K562 (cell line): Measurements from ENCODE around the gene MUCL3. TPM values are rescaled to one million over a fixed set of nuclear protein-coding genes. Genes with fewer than 3 reads are reported as not detected.
A peak's percentile ranks its signal among the peaks of the same experiment; 100 is the strongest.

Source experiments
- ARID1B ChIP-seq: fragments of 450-650 bp; IDR thresholded peaks from 2 replicates; pipeline ENCODE4 v1.6.1; 2016; ENCODE audit warnings: antibody characterized with exemption, mild to moderate bottlenecking, inconsistent platforms
- ARNT ChIP-seq, 2 experiments: fragments of 450-650 bp; IDR thresholded peaks; 2 replicates each; pipeline ENCODE4 v1.6.1; 2016; ENCODE audit warnings: mild to moderate bottlenecking in 1 of 2
- CREM ChIP-seq: IDR thresholded peaks from 2 replicates; pipeline ENCODE4 v1.6.1; 2014; ENCODE audit warnings: antibody characterized with exemption, low read depth
- DMBX1 ChIP-seq: fragments of 250-450 bp; sonication (Bioruptor Pico); IDR thresholded peaks from 2 replicates; pipeline ENCODE4 v1.8.0; 2022; ENCODE audit warnings: inconsistent platforms, mild to moderate bottlenecking, moderate library complexity, borderline replicate concordance
- ETV5 ChIP-seq: sonication (generic); formaldehyde crosslinking; IDR thresholded peaks from 2 replicates; pipeline ENCODE4 v1.4.0; 2020; ENCODE audit warnings: low read depth, mild to moderate bottlenecking, missing genetic modification reagents
- GTF2F1 ChIP-seq: IDR thresholded peaks from 2 replicates; pipeline ENCODE4 v1.6.1; 2011; ENCODE audit warnings: low read depth, low read length, improper control_type of control experiment
- HLTF ChIP-seq: fragments of 450-650 bp; IDR thresholded peaks from 2 replicates; pipeline ENCODE4 v1.6.1; 2016
- MBD2 ChIP-seq: sonication (generic); IDR thresholded peaks from 2 replicates; pipeline ENCODE4 v1.6.1; 2016; ENCODE audit warnings: low read depth, borderline replicate concordance
- MXI1 ChIP-seq: IDR thresholded peaks from 2 replicates; pipeline ENCODE4 v1.6.1; 2011; ENCODE audit warnings: low read depth, mild to moderate bottlenecking, improper control_type of control experiment, low read length
- NFE2 ChIP-seq: IDR thresholded peaks from 2 replicates; pipeline ENCODE4 v1.6.1; 2014; ENCODE audit warnings: antibody characterized with exemption, low read depth
- NR3C1 ChIP-seq: sonication (generic); formaldehyde crosslinking; IDR thresholded peaks from 2 replicates; pipeline ENCODE4 v1.8.1; 2022; ENCODE audit warnings: missing genetic modification reagents
- SIN3A ChIP-seq, 2 experiments: fragments of 150-350 bp in 1 of 2; IDR thresholded peaks; 2 replicates each; pipeline ENCODE4 v1.6.1; 2011 to 2016; ENCODE audit warnings: borderline replicate concordance in 2 of 2, low read depth in 2 of 2, low read length in 2 of 2, mild to moderate bottlenecking in 2 of 2, moderate library complexity in 2 of 2; ENCODE audit not compliant: control insufficient read depth in 1 of 2
- USF2 ChIP-seq: sonication (generic); formaldehyde crosslinking; IDR thresholded peaks from 2 replicates; pipeline ENCODE4 v1.5.0; 2020; ENCODE audit warnings: missing genetic modification reagents
- ZC3H4 ChIP-seq: sonication (generic); formaldehyde crosslinking; IDR thresholded peaks from 2 replicates; pipeline ENCODE4 v1.9.0; 2021; ENCODE audit warnings: missing genetic modification reagents, borderline replicate concordance
- ZNF134 ChIP-seq: fragments of 250-450 bp; sonication (Bioruptor Pico); conservative IDR thresholded peaks from 2 replicates; pipeline ENCODE4 v1.4.0; 2020
- ZNF324 ChIP-seq: fragments of 250-450 bp; sonication (Bioruptor Pico); IDR thresholded peaks from 2 replicates; pipeline ENCODE4 v1.4.0; 2020; ENCODE audit warnings: mild to moderate bottlenecking
- ZNF644 ChIP-seq: fragments of 200-800 bp; sonication (Bioruptor generic); IDR thresholded peaks from 2 replicates; pipeline ENCODE4 v1.6.1; 2016; ENCODE audit warnings: low read depth, missing genetic modification characterization, missing compliant biosample characterization
- ZSCAN32 ChIP-seq: fragments of 450-650 bp; formaldehyde crosslinking; IDR thresholded peaks from 2 replicates; pipeline ENCODE4 v1.4.0; 2020; ENCODE audit warnings: mild to moderate bottlenecking, moderate library complexity
- polyA plus RNA-seq, 8 experiments: library from polyadenylated mRNA; depleted of rRNA in 4 of 8; stranded (reverse) in 5 of 8; unstranded in 3 of 8; fragments of >200 nt; fragmentation: Nextera tagmentation in 2 of 8; fragmentation: Illumina TruSeq in 1 of 8; extraction: Ambion mirVana in 2 of 8; extraction: Trizol in 1 of 8; gene quantifications; 2 replicates each; pipeline versions ENCODE4 v1.2.1 to v1.2.3, GENCODE V29; 2011 to 2014; ENCODE audit warnings: inconsistent platforms in 1 of 8, missing spikeins in 1 of 8
- total RNA-seq, 7 experiments: library from RNA; depleted of rRNA in 6 of 7; stranded (reverse); fragments of >200 nt in 6 of 7; fragmentation: Illumina TruSeq in 2 of 7; extraction: Trizol in 2 of 7; gene quantifications; 2 replicates each; pipeline versions ENCODE4 v1.2.1 to v1.2.3, GENCODE V29; 2011 to 2021; ENCODE audit warnings: low replicate concordance in 1 of 7
- TF ChIP-seq, protein P1 (sequence below): fragments of 250-450 bp; sonication (Bioruptor Pico); IDR thresholded peaks from 2 replicates; pipeline ENCODE4 v1.4.0; 2020; ENCODE audit warnings: mild to moderate bottlenecking, moderate library complexity, borderline replicate concordance
- TF ChIP-seq, protein P2 (sequence below): fragments of 450-650 bp; IDR thresholded peaks from 2 replicates; pipeline ENCODE4 v1.6.1; 2016; ENCODE audit warnings: missing biosample characterization, missing genetic modification characterization
- TF ChIP-seq, protein P3 (sequence below), 2 experiments: fragments of 450-650 bp; IDR thresholded peaks; 2 replicates each; pipeline ENCODE4 v1.6.1; 2018; ENCODE audit warnings: mild to moderate bottlenecking in 2 of 2, low read depth in 1 of 2; ENCODE audit not compliant: partially characterized antibody in 2 of 2

MUCL3 gene
- total and polyA plus RNA-seq, 9 of the 15 experiments (the other 6 are each of a cell fraction or from before 2014, with no cell fraction given): 0.07 TPM; not detected in 8

- TF ChIP-seq, protein P1, sequence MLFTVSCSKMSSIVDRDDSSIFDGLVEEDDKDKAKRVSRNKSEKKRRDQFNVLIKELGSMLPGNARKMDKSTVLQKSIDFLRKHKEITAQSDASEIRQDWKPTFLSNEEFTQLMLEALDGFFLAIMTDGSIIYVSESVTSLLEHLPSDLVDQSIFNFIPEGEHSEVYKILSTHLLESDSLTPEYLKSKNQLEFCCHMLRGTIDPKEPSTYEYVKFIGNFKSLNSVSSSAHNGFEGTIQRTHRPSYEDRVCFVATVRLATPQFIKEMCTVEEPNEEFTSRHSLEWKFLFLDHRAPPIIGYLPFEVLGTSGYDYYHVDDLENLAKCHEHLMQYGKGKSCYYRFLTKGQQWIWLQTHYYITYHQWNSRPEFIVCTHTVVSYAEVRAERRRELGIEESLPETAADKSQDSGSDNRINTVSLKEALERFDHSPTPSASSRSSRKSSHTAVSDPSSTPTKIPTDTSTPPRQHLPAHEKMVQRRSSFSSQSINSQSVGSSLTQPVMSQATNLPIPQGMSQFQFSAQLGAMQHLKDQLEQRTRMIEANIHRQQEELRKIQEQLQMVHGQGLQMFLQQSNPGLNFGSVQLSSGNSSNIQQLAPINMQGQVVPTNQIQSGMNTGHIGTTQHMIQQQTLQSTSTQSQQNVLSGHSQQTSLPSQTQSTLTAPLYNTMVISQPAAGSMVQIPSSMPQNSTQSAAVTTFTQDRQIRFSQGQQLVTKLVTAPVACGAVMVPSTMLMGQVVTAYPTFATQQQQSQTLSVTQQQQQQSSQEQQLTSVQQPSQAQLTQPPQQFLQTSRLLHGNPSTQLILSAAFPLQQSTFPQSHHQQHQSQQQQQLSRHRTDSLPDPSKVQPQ: no peak
- TF ChIP-seq, protein P2, sequence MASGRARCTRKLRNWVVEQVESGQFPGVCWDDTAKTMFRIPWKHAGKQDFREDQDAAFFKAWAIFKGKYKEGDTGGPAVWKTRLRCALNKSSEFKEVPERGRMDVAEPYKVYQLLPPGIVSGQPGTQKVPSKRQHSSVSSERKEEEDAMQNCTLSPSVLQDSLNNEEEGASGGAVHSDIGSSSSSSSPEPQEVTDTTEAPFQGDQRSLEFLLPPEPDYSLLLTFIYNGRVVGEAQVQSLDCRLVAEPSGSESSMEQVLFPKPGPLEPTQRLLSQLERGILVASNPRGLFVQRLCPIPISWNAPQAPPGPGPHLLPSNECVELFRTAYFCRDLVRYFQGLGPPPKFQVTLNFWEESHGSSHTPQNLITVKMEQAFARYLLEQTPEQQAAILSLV (tag): no peak
- TF ChIP-seq ZNF134 (no peak), USF2 (CRISPR knock-in tag) (no peak), MXI1 (no peak), ZNF324 (CRISPR knock-in tag) (no peak), ZSCAN32 (CRISPR knock-in tag) (no peak), SIN3A (IDR thresholded peaks at IDR 0.05; ENCODE audit: borderline replicate concordance in 2 of 2, control insufficient read depth in 1 of 2, low read depth in 2 of 2, low read length in 2 of 2) (no peak), NFE2 (no peak), HLTF (no peak), ARID1B (peak; percentile 77), ARNT (IDR thresholded peaks at IDR 0.05) (no peak), ETV5 (CRISPR knock-in tag) (no peak), MBD2 (no peak), NR3C1 (CRISPR knock-in tag) (no peak), DMBX1 (CRISPR knock-in tag) (peak; percentile 45; the same call in 1 of the 2 replicates), CREM (peak; percentile 49; the same call in 1 of the 2 replicates), GTF2F1 (no peak), ZNF644 (tag) (no peak), ZC3H4 (no peak)
- TF ChIP-seq, protein P3, sequence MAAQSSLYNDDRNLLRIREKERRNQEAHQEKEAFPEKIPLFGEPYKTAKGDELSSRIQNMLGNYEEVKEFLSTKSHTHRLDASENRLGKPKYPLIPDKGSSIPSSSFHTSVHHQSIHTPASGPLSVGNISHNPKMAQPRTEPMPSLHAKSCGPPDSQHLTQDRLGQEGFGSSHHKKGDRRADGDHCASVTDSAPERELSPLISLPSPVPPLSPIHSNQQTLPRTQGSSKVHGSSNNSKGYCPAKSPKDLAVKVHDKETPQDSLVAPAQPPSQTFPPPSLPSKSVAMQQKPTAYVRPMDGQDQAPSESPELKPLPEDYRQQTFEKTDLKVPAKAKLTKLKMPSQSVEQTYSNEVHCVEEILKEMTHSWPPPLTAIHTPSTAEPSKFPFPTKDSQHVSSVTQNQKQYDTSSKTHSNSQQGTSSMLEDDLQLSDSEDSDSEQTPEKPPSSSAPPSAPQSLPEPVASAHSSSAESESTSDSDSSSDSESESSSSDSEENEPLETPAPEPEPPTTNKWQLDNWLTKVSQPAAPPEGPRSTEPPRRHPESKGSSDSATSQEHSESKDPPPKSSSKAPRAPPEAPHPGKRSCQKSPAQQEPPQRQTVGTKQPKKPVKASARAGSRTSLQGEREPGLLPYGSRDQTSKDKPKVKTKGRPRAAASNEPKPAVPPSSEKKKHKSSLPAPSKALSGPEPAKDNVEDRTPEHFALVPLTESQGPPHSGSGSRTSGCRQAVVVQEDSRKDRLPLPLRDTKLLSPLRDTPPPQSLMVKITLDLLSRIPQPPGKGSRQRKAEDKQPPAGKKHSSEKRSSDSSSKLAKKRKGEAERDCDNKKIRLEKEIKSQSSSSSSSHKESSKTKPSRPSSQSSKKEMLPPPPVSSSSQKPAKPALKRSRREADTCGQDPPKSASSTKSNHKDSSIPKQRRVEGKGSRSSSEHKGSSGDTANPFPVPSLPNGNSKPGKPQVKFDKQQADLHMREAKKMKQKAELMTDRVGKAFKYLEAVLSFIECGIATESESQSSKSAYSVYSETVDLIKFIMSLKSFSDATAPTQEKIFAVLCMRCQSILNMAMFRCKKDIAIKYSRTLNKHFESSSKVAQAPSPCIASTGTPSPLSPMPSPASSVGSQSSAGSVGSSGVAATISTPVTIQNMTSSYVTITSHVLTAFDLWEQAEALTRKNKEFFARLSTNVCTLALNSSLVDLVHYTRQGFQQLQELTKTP (IDR thresholded peaks at IDR 0.05; ENCODE audit: low read depth in 1 of 2, partially characterized antibody in 2 of 2): no peak
Observed at GRCh38 chr6:30988209-30988825, 47.5 kb downstream of the MUCL3 start (continued).
